ENCODE data around the gene SH2D7. TPM values are rescaled to one million over a fixed set of nuclear protein-coding genes. Genes with fewer than 3 reads are reported as not detected.

SH2D7 gene
- polyA plus RNA-seq, 4 donors = 0.33 to 0.80 (median 0.57) TPM

DNA sequence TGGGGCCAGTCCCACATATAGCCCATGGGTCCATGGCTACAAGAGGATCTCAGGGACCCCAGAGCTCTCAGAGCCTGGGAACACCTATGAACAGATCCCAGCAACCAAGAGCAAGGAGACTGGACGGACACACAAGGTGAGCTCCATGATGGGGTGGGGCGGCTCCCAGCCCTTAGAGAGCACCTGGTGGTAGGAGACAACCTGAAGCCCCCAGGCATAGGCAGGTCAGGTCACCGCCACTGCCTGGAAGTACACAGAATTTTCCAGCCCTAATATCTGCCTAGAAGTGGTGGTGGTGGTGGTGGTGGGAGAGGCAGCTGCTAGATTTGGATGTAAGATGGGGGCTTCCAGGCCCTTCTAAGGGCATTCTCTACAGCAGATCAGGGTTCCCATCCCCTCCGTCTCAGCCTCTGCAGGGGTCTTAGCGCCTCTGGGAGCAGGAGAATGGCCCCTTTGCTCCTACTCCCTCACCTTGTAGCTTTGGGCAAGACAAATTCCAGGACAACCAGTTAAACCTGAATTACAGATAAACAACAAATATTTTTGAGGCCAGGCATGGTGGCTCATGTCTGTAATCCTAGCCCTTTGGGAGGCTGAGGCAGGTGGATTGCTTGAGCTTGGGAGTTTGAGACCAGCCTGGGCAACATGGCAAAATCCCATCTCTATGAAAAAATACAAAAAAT is 9.2 kb downstream of the SH2D7 start:
- DNase-seq (ENCODE audit: low read depth in 4 of 4, low spot score in 3 of 4) = no peak

DNA sequence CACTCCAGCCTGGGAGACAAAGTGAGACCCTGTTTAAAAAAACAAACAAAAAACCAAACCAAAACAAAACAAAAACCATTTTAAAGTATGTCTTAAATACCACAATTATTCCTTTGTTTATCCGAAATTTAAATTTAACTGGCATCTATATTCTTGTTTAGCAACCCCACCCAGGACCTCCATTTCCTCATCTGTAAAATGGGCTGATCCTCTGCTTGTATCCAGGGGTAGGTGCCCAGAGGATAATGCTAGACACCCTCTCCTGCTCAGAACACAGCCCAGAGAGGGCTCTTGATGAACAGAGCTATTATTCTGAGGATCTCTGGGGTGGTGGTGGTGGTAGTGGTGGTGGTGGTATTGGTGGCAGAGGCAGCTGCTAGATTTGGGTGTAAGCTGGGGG is 9.8 kb downstream of the SH2D7 start:
- no peak for DNase-seq (ENCODE audit: low read depth in 4 of 4, low spot score in 3 of 4)

DNA sequence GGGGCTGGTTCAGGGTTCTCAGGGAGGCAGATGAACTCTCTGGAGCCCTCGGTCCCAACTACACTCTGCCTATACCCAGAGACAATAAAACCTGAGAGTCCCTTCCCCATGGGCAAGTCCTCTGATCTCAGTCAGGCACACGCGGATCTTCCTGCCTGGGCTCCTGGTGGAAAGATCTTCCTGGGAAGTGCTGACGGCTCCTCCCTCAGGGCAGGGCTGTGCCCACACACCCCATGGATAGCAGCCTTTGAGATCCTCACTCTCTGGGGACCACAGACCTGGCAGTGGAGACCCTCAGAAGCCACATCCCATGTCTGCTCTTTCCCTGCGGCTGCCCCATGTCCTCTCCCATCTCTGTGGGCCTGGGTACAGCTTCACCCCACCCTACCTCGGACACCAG is 10.4 kb downstream of the SH2D7 start:
- no peak for DNase-seq (ENCODE audit: low read depth in 4 of 4, low spot score in 3 of 4)

DNA sequence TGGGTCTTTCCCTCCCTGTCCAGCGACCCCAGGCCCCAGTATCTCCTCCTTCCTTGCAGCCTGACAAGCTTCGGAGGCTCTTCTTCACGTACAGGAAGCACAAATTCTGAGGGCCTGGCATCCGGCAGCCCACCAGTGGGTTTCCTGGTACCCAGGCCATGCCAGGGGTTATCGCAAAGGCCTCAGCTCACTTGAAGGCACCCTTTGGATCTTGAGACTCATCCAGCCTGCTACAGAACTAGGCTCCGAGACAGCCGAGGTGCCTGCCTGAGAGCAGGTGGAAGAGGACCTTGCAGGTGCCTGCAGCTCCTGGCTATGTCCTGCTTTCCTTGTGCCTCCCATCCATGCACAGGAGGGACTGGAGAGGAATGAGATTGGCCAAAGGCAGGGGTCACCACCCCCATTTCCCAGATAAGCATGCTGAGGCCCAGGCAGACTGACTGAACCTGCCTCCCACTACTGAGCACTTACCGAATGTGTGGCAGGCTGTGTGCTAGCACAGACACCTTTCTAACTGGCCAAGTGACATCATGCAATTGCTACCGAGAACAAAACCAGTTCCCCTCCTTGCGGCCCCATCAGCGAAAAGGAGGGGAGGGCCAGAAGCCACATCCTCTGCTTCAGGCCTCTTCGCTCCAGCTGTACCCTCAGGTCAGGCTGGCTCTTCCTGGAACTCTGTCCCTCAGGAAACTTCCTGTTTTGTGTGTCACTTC is 11.2 kb downstream of the SH2D7 start:
- DNase-seq (ENCODE audit: low read depth in 4 of 4, low spot score in 3 of 4) = no peak

DNA sequence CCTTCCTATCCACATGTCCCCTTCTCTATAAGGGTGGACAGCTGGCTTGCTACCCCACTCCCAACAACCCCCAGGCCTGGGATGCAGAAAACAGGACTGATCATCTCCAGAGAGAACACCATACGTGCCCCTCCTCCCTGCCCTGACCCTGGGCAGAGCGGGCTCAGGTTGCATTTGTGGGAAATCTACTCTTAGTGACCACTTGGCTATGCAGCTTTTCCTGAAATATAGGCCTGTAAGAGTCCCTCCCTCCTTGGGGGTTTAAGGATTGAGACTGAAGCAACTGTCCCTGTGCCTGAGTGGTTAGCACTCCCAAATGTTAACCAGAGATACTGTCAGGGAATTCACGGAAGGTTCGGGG is 11.7 kb downstream of the SH2D7 start:
- no peak for DNase-seq (ENCODE audit: low read depth in 4 of 4, low spot score in 3 of 4)

DNA sequence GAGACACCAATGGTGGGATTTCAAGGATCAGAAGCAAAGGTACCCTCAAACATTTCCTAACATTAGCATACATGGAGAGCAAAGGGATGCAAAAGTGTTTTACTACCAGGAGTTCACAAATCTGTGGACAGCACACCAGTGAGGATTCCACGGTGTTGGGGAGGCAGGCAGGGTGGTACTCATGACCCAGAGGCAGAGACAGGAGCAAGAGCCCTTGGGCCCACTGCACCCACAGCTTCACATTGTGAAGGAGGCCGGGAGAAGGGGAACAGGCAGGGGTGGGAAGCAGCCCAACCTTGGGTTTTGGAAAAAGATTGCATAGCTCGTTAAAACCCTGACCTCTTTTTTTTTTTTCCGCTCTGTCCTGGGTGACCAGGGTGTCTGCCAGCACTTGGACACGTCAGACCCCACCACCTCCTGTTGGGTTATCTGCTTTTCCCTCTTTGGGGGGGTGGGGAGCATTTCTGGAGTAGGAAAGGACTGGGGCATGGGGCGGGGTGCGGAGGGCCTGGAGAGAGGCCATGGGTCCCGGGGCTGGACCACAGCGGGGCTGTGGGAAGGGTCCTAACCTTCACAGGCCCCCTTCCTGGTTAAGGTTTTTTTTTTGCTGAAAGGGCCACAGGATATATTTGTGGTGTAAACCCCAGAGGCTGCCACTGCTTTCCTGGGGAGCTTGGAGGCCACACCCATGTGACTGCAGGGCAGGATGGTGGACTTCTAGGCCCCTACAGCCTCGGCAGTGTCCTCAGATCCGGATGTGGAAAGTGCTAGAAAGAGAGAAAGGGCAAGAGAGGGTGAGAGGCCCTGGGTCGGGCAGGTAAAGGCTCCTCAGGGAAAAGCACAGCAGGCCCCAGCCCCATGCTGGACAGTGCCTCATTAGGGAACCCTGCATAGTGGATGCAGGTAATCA is 12.5 kb downstream of the SH2D7 start:
- DNase-seq (ENCODE audit: low read depth in 4 of 4, low spot score in 3 of 4) = no peak

DNA sequence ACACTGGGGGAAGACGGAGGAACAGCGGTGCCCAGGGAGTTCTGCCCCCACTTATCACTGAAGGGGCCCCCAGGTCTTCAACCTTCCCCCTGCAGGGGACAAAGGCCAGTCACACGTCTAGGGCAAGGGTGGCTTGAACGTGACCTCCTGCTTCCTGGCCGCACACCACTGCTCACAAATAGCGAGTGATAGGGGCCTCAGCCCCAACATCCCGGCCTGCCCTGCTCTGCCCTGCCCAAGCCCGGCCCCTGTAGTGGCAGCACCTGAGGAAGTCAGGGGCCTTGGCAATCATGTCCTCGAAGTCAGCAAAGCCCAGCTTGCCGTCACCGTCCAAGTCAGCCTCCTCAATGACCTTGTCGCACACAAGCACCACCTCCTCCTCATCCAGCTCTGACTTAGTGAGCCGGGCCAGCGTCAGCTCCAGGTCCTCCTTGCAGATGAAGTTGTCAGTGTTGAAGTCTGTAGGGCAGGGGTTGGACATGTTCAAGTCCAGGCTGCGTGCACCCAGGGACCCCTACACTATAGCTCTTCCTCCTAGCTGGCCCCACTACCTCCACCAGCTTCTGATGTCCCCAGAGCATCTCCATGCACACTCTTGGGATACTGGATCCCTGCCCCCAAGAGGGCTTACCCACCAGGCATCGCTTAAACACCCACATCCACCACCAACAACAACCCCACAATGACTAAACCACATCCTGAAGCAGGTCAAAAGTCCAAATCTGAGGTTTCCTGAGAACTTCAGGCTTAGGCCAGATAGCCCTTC is 13.3 kb downstream of the SH2D7 start:
- no peak for DNase-seq (ENCODE audit: low read depth in 4 of 4, low spot score in 3 of 4)

DNA sequence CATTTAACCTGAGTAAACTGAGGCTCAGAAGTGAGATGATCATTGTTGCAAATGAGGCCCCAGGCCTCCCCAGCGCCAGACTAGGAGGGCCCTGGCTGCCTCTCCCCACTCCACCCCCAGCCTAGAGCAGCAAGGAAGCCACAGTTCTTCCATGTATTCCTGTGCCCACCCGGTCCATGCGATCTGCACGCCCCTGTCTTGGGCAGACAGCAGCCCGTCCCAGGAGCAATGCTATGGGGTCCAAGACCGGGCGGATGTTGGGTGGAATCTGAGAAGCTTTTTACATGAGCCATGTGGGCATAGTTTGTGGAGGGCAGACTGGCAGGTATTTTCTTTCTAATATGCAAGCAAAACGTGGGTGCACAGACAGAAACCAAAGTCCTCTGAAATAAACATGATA is 15.1 kb downstream of the SH2D7 start:
- DNase-seq (ENCODE audit: low read depth in 4 of 4, low spot score in 3 of 4) = no peak

DNA sequence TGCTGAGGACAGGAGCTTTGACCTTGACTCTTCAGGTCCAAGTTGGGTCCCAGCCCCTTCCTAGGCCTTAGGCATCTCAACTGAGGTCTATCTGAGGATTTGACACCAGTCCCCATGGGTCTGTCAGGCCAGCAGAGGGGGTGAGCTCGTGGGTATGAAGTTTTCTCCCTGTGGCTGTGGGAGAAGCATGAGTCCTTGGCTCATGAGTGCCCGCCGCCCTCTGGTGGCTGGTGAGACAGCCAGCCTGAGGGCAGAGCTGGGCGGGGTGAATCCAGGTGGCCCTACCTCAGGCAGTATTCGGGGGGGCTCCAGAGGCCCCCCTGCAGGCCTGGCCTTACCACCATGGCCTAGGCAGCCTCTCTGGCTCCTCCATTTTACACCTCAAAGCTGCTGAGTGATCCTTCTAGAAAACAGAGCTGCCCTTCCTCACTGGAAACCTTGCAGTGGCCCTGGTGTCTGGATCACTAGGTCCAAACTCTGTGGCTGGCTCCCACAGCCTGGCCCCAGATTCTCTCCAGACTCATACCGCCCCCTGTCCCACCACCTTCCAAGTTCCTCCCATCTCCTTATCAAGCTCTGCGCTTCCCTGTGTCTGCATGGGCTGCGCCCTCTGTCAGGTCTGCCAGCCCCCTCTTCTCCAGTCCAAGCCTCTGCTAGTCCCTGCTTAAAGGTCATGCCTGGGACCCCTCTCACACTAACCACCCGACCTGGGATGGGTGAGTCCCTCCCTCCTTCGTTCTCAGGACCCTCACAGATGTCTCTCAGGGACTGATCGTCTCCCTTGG is 16.1 kb downstream of the SH2D7 start:
- no peak for DNase-seq (ENCODE audit: low read depth in 4 of 4, low spot score in 3 of 4)

DNA sequence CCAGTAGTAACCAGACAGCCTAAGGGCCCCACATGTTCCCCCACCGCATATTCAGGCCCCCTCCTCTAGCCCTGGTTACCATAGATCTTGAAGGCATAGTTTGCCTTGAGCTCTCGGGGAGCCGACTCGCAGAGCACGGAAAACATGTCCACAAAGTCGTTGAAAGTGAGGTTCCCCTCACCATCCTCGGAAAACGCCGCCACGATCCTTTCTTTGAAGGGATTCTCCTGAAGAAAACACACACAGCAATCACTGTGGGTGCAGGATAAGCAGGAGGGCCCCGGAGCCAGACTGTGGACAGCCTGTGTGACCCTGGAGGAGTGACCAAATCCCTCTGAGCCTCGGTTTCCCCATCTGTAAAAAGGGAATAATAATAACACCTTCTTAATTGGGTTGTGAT is 16.8 kb downstream of the SH2D7 start:
- no peak for DNase-seq (ENCODE audit: low read depth in 4 of 4, low spot score in 3 of 4)

DNA sequence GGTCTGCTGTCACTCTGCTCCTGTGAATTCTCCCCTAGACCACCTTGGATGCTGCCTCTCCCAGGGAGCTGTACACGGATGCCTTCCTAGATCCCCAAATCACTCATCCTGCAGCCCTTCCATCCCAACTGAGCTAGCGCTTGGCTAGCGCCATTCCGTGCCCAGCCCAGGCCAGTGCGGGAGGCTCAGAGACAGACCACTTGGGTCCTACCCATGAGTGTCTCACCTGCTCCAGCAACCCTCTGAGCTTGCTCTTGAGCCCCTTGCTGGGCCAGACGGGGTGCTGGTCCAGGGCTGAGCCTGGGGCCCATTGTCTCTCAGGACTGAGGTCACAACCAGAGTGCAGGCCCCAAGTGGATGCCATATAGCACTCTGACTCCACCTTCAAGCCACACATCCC is 17.7 kb downstream of the SH2D7 start:
- no peak for DNase-seq (ENCODE audit: low read depth in 4 of 4, low spot score in 3 of 4)

DNA sequence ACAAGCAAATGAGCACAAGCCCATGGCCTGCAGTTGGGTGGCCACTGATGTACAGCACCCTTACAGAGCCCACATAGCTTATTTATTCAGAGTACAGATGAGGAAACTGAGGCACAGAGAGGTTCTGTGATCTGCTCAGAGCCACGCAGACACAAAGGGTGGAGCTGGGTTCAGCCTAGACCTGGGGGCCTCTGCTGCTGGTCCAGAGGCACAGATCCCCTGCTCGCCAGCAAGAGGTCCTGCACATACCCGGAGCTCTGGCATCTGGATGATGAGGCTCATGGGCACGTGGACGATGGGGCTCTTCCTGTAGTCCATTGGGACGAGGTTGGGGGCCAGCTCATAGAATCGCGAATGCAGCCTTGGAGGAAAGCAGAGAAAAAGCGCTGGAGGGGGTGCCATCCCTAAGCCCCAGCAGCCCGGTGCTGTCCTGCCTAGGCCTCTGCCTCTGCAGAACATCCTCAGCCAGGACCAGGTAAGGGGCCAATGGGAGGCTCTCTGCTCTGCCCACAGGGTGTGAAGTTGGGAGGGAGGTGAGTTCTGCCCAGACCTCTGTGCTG is 18.6 kb downstream of the SH2D7 start:
- DNase-seq (ENCODE audit: low read depth in 4 of 4, low spot score in 3 of 4) = no peak

DNA sequence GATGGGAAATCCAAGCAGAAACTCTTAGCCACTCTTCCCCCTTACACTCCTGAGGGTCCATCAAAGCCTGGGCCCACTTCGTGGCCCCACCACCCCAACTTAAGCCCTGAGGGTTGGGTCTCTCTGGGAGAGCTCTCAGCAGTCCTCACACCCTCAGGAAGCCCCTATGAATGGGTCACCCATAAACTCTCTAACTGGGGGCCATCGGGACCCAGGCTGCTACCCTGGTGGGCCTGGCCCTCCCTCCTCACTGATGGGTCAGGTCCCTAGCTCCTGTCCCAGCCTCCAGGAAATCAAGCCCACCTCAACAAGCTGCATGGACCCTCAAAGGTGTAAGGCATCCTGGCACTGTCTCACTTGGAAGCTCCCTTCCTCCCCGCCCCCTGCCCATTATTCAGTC is 19.4 kb downstream of the SH2D7 start:
- DNase-seq (ENCODE audit: low read depth in 4 of 4, low spot score in 3 of 4) = no peak

DNA sequence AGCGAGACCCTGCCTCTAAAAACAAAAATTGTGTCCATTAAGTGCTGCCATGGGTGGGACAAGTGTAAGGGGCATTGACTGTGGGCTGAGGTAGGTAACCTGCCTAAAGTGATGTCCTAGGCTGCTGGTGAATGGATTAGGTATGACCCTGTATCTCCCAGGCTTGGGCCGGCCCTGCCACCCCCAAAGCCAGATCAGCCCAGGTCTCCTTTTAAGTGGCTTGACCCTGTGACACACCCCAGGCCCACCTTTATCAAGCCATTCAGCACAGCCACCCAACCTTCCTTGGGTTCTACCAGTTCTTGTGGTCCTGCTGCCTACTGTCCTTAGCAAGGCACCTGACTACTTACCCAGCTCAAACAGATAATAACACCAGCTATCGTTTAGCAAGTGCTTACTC is 20.2 kb downstream of the SH2D7 start:
- DNase-seq (ENCODE audit: low read depth in 4 of 4, low spot score in 3 of 4) = no peak

DNA sequence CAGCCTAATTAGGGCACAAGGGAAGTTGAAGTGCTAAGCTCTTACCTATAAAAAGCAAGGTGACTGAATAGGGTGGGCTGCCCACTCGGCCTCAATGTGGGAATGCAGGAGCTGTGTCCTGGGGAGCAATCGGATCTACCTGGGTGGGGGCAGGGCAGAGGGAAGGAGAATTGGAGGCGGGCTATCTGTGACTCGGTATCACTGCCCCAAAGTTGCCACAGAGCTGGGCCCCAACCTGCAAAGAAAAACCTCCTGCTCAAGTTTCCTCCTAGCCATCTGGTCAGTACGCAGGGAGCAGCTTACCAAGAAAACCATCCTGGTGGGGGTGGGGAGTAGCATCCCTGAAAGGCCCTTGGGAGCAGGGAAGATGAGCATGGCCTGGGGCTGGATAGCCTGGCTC is 28.2 kb downstream of the SH2D7 start:
- no peak for DNase-seq (ENCODE audit: low read depth in 4 of 4, low spot score in 3 of 4)

DNA sequence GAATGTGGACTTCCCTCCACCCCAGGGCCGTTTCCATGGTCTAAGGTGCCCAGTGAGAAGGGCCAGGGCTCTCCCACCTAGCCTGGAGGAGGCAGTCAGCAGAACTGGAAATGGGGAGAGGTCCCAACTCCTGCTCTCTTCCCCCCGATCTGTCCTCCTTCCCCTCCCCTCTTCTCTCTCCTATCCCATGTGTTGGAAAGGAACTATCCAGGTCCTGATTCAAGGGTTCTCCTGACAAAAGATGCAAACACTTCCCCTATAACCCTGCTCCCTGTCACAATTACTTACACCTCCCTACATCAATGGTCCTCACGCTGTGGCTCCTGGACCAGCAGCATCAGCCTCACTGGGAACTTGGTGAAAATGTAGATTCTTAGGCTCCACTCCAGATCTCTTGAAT is 32.9 kb downstream of the SH2D7 start:
- no peak for DNase-seq (ENCODE audit: low read depth in 4 of 4, low spot score in 3 of 4)

DNA sequence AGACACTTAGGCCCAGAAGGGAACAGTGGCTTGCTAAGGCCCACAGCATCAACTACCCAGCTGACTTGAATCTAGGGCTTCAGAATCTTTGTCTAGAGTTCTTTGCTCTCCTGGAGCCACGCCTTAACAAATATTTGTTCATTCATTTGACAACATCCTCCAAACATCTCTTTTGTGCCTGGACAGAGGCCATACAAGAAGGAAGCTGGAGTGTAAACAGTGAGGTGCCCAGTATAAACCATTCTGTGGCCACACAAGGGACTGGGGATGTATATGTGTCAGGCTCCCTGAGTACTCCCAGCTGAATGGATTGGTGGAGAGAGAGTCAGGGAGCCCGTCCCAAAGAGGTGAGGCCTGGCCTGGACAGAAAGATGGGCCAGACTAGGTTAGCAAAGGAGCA is 35.5 kb downstream of the SH2D7 start:
- DNase-seq (ENCODE audit: low read depth in 4 of 4, low spot score in 3 of 4) = no peak

DNA sequence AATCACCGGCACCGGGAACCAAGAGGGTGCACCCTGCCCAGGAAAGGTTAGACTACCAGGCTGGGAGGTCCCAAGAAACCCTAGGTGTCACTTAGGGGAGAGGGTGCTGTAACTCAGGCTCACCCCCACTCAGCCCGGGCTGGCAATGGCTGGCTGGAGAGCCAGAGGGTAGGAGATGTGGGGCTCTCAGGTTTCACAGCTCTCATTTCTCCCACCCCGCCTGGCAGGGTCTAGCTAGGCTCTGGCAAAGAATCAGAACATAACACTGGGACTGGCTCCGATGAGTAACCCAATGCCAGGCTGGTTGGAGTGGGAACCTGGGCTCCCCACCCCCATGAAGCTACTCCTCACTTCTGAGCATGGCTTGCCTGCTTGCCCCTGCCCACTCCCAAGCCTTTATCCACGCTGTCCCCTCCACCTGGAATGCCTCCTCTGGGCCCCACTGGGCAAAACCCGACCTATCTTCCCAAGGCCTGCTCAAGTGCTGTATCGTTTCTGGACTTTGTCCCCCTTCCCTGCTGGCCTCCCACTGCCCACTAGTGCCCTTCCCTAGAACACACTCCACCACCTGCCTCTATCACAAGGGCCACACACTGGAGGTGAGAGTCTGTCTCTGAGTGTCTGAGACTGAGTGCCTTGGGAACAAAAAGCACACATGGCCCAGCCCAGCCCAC is 36.9 kb downstream of the SH2D7 start:
- no peak for DNase-seq (ENCODE audit: low read depth in 4 of 4, low spot score in 3 of 4)

DNA sequence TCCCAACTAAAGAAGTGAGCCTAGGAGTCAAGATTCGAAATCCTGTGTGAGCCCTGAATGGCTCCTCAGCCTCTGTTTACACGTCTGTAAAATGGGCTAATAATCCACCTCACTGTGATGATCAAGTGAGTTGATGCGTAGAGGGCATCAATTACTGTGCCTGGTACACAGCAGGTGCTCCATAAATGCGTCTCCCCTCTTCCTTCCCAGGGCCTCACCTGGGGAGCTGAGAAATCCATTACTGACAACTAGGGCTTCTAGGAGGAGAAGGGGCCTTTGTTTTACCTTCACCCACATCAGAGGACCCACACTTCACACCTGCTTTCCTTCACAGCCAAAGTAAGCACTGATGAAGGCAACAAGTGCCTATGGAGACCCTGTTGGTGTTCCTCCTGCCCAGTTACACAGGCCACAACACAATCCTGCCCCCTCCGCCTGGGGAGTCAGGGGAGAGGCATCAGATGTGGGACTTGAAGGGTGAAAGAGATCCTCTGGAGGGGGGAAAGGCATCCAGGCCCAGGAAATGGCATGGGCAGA is 37.5 kb downstream of the SH2D7 start:
- DNase-seq (ENCODE audit: low read depth in 4 of 4, low spot score in 3 of 4) = no peak

Data from left renal pelvis (tissue), 4 donors.